SH-SY5Y (cell line): ENCODE results near the gene GAS2.

Experiments
- GATA2 ChIP-seq: IDR thresholded peaks from 2 replicates; pipeline ENCODE4 v1.6.1; 2011; ENCODE audit warnings: mild to moderate bottlenecking, low read depth, low read length
- GATA3 ChIP-seq: IDR thresholded peaks from 2 replicates; pipeline ENCODE4 v1.6.1; 2011; ENCODE audit warnings: low read depth, mild to moderate bottlenecking, low read length, moderate library complexity

GAS2 gene

GRCh38 chr11:22690257-22690656 lies 23.8 kb downstream of the GAS2 start:
- TF ChIP-seq GATA3, result no peak
- no peak for TF ChIP-seq GATA2

- TF ChIP-seq GATA3, result no peak
- no peak for TF ChIP-seq GATA2
Observed at GRCh38 chr11:22690871-22691270, 24.5 kb downstream of the GAS2 start.

GRCh38 chr11:22699388-22699787 lies 33.0 kb downstream of the GAS2 start:
- TF ChIP-seq GATA2 (no peak), GATA3 (no peak)

GRCh38 chr11:22702031-22702430 lies 35.6 kb downstream of the GAS2 start:
- TF ChIP-seq GATA2 (no peak), GATA3 (no peak)

GRCh38 chr11:22703040-22703439 lies 36.6 kb downstream of the GAS2 start:
- no peak for TF ChIP-seq GATA2

GRCh38 chr11:22703591-22703990 lies 37.2 kb downstream of the GAS2 start:
- no peak for TF ChIP-seq GATA2
- no peak for TF ChIP-seq GATA3

GRCh38 chr11:22707119-22707899 lies 40.9 kb downstream of the GAS2 start:
- TF ChIP-seq GATA3 (no peak), GATA2 (no peak)

- TF ChIP-seq GATA2 (no peak), GATA3 (no peak)
Observed at GRCh38 chr11:22711071-22711770, 44.8 kb downstream of the GAS2 start.

GRCh38 chr11:22711880-22712279 lies 45.5 kb downstream of the GAS2 start:
- TF ChIP-seq GATA3 (no peak), GATA2 (no peak)

- TF ChIP-seq GATA2 (no peak), GATA3 (no peak)
Observed at GRCh38 chr11:22713336-22713735, 46.9 kb downstream of the GAS2 start.

GRCh38 chr11:22715971-22716370 lies 49.6 kb downstream of the GAS2 start:
- TF ChIP-seq GATA3 (no peak), GATA2 (no peak)

GRCh38 chr11:22720457-22720856 lies 54.0 kb downstream of the GAS2 start:
- TF ChIP-seq GATA2 (no peak), GATA3 (no peak)

GRCh38 chr11:22723274-22723673 lies 56.9 kb downstream of the GAS2 start:
- TF ChIP-seq GATA3 (no peak), GATA2 (no peak)

- TF ChIP-seq GATA2 (no peak), GATA3 (no peak)
Observed at GRCh38 chr11:22725079-22725478, 58.7 kb downstream of the GAS2 start.

- no peak for TF ChIP-seq GATA2
- TF ChIP-seq GATA3, result no peak
Observed at GRCh38 chr11:22728600-22729389, 62.4 kb downstream of the GAS2 start.
